Activated CD8-positive, alpha-beta memory T cell treated with anti-CD3 and anti-CD28 coated beads, Interleukin-2, amount 50 U/mL, for 4 hours (primary cell): ENCODE measurements around the gene CCDC136.

Source experiments
- DNase-seq: peaks from one replicate; pipeline ENCODE4 v3.0.0-alpha.2; 2020

CCDC136 gene

GRCh38 chr7:128777156-128778123 lies 14.3 kb upstream of the CCDC136 start:
- no peak for DNase-seq

GRCh38 chr7:128778946-128779345 lies 12.8 kb upstream of the CCDC136 start:
- DNase-seq = no peak

GRCh38 chr7:128781126-128781525 lies 10.6 kb upstream of the CCDC136 start:
- DNase-seq = no peak

GRCh38 chr7:128781851-128782250 lies 9.9 kb upstream of the CCDC136 start:
- no peak for DNase-seq

- no peak for DNase-seq
Measured at GRCh38 chr7:128783143-128783861, 8.5 kb upstream of the CCDC136 start.

GRCh38 chr7:128785738-128786137 lies 6.0 kb upstream of the CCDC136 start:
- DNase-seq = no peak

GRCh38 chr7:128788446-128789412 lies 3.0 kb upstream of the CCDC136 start:
- DNase-seq = no peak

GRCh38 chr7:128790315-128791041 lies 1.3 kb upstream of the CCDC136 start:
- DNase-seq = no peak

- DNase-seq = no peak
Measured at GRCh38 chr7:128791972-128792327, 182 bp downstream of the CCDC136 start.

- DNase-seq = no peak
Measured at GRCh38 chr7:128792471-128793180, 858 bp downstream of the CCDC136 start.

- no peak for DNase-seq
Measured at GRCh38 chr7:128793181-128793547, 1.4 kb downstream of the CCDC136 start.

- peak; percentile 25 for DNase-seq
Measured at GRCh38 chr7:128794020-128794419, 2.3 kb downstream of the CCDC136 start.

GRCh38 chr7:128794436-128794835 lies 2.7 kb downstream of the CCDC136 start:
- no peak for DNase-seq

GRCh38 chr7:128795129-128795528 lies 3.4 kb downstream of the CCDC136 start:
- DNase-seq = no peak

GRCh38 chr7:128796327-128796726 lies 4.6 kb downstream of the CCDC136 start:
- DNase-seq = no peak

GRCh38 chr7:128799451-128799850 lies 7.7 kb downstream of the CCDC136 start:
- no peak for DNase-seq

GRCh38 chr7:128800567-128800966 lies 8.8 kb downstream of the CCDC136 start:
- DNase-seq = no peak

- DNase-seq = no peak
Measured at GRCh38 chr7:128801003-128801402, 9.2 kb downstream of the CCDC136 start.

- DNase-seq = no peak
Measured at GRCh38 chr7:128801667-128802418, 10.1 kb downstream of the CCDC136 start.

GRCh38 chr7:128804484-128804883 lies 12.7 kb downstream of the CCDC136 start:
- DNase-seq = no peak

GRCh38 chr7:128805225-128805624 lies 13.5 kb downstream of the CCDC136 start:
- no peak for DNase-seq
